Measurements from ENCODE around the gene B4GAT1.

Gene B4GAT1

GRCh38 chr11:66373265-66373664 lies 25.8 kb upstream of the B4GAT1 start:
- H3K4me3 ChIP-seq (replicated peaks; ENCODE audit: low read depth, low read length): no peak overlapping the region
- TF ChIP-seq, protein P1, sequence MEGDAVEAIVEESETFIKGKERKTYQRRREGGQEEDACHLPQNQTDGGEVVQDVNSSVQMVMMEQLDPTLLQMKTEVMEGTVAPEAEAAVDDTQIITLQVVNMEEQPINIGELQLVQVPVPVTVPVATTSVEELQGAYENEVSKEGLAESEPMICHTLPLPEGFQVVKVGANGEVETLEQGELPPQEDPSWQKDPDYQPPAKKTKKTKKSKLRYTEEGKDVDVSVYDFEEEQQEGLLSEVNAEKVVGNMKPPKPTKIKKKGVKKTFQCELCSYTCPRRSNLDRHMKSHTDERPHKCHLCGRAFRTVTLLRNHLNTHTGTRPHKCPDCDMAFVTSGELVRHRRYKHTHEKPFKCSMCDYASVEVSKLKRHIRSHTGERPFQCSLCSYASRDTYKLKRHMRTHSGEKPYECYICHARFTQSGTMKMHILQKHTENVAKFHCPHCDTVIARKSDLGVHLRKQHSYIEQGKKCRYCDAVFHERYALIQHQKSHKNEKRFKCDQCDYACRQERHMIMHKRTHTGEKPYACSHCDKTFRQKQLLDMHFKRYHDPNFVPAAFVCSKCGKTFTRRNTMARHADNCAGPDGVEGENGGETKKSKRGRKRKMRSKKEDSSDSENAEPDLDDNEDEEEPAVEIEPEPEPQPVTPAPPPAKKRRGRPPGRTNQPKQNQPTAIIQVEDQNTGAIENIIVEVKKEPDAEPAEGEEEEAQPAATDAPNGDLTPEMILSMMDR (IDR thresholded peaks at IDR 0.05; ENCODE audit: low read depth, low read length, missing control alignments): no peak
- DNase-seq (ENCODE audit: extremely low read depth, low read depth): no peak

- no peak for DNase-seq (ENCODE audit: extremely low read depth, low read depth)
- H3K4me3 ChIP-seq (replicated peaks; ENCODE audit: low read depth, low read length): peak within 1 kb of the TSS; percentile 63
- TF ChIP-seq, protein P1 (IDR thresholded peaks at IDR 0.05; ENCODE audit: low read depth, low read length, missing control alignments): no peak
These were observed 24.4 kb upstream of the B4GAT1 start, which contains the start of gene SLC29A2 for GRCh38 chr11:66371627-66372415. SLC29A2 (minus strand) TSS chr11:66371760; CDS start chr11:66371591, 169 bp downstream.

DNA sequence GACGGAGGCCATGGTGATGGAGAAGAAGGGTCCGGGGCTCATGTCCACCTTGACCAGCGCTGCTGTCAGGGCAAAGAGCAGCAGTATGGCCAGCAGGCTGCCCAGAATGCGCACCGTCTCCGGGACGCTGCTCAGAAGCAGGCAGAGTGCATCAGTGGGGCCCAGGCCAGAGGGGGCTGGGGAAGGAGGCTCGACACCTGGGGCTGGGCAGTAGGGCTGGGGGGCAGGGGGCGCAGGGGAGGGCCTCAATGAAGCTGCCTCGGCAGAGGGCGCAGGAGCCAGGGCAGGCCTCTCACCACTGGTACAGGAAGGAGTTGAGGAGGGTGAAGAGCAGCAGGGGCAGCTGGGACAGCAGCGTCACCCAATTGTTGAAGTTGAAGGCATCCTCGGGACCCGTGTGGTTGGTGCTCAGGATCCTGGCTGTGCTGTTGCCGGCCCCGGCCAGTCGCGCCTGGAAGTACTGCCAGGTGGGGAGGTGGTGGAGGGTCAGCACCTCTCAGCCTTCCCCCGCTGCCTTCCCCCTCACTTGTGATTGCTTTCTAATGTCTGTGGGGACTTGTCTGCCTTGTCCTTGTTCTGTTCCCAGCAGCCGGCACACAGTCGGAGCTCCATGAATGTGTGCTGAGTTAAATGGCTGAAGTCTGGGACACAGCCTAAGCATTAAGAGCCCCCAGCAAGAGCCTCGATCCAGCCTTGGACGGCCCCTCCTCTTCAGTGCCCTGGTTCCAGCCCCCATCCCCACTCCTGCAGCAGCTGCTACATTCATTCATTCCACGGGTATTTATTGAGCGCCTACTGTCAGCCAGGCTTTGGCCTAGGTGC lies 21.9 kb upstream of the B4GAT1 start:
- TF ChIP-seq, protein P1 (IDR thresholded peaks at IDR 0.05; ENCODE audit: low read depth, low read length, missing control alignments): no peak
- no peak for DNase-seq (ENCODE audit: extremely low read depth, low read depth)
- peak overlapping the region; percentile 63 for H3K4me3 ChIP-seq (replicated peaks; ENCODE audit: low read depth, low read length)

- TF ChIP-seq, protein P1 (IDR thresholded peaks at IDR 0.05; ENCODE audit: low read depth, low read length, missing control alignments): no peak
These were observed 21.1 kb upstream of the B4GAT1 start for GRCh38 chr11:66368484-66368883.

GRCh38 chr11:66367561-66368312 lies 20.3 kb upstream of the B4GAT1 start:
- DNase-seq (ENCODE audit: extremely low read depth, low read depth): no peak
- H3K4me3 ChIP-seq (replicated peaks; ENCODE audit: low read depth, low read length): no peak overlapping the region
- TF ChIP-seq, protein P1 (IDR thresholded peaks at IDR 0.05; ENCODE audit: low read depth, low read length, missing control alignments): no peak

More at GRCh38 chr11:66368484-66368883, 21.1 kb upstream of the B4GAT1 start:
- H3K4me3 ChIP-seq (replicated peaks; ENCODE audit: low read depth, low read length): no peak overlapping the region
- DNase-seq (ENCODE audit: extremely low read depth, low read depth): no peak

GRCh38 chr11:66366844-66367477 lies 19.5 kb upstream of the B4GAT1 start:
- DNase-seq (ENCODE audit: extremely low read depth, low read depth): no peak
- TF ChIP-seq, protein P1 (IDR thresholded peaks at IDR 0.05; ENCODE audit: low read depth, low read length, missing control alignments): no peak
- H3K4me3 ChIP-seq (replicated peaks; ENCODE audit: low read depth, low read length): no peak overlapping the region
